Measurements from ENCODE around the gene ADCY4.

Gene ADCY4

DNA sequence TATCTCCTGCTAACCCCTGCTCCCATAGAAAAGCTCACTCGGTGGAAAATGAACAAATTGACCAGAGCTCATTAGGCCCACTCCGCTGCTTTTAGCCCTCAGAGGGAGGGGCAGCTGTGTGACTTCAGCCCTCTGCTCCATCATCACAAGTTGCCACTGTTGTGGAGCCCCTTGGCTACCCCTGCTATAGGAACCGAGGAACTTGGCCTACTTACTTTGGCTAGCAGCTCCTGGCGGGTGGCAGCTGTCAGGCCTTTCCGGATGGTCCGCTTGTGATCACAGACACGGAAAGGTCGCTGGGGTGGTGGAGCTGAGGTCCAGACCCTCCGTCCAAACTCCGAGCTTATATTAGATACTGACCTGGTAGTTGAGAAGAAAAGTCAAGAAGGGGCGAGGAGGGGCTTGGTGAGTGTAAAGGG, 27.7 kb downstream of the ADCY4 start:
- no peak overlapping the region for H3K4me3 ChIP-seq (replicated peaks; ENCODE audit: low read depth, low read length)
- H3K36me3 ChIP-seq (ENCODE audit: control insufficient read depth, insufficient read depth, low read length), result peaks cover 39% of the 10 kb centered on the region
- no peaks in the 10 kb centered on the region for H3K27me3 ChIP-seq (replicated peaks; ENCODE audit: control insufficient read depth, insufficient read depth, low read length)

DNA sequence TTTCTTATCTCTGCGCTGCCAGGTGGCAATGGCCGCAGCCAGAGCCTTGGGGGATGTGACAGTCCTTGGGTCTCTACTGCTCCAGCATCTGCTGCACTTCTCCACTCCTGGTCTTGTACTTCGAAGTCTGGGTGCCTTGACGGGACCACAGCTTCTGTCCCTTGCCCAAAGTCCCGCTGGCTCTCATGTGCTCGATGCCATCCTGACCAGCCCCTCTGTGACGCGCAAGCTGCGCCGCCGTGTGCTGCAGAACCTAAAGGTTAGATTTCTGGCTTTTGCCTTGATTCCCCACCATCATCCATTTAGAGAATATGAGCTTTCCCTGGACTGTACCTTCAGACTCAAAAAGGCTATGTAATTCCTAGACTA, 30.9 kb downstream of the ADCY4 start:
- Histone ChIP-seq H3K36me3 (ENCODE audit: control insufficient read depth, insufficient read depth, low read length) (peaks cover 45% of the 10 kb centered on the region), H3K27me3 (replicated peaks; ENCODE audit: control insufficient read depth, insufficient read depth, low read length) (no peaks in the 10 kb centered on the region), H3K4me3 (replicated peaks; ENCODE audit: low read depth, low read length) (no peak overlapping the region)
- TF ChIP-seq CTCF (IDR thresholded peaks at IDR 0.05; ENCODE audit: insufficient read depth, low read length, poor library complexity, severe bottlenecking), result no peak
- DNase-seq (ENCODE audit: extremely low read depth, insufficient read length), result no peak

More for the DNA sequence above, 27.7 kb downstream of the ADCY4 start:
- no peak for DNase-seq (ENCODE audit: extremely low read depth, insufficient read length)
- TF ChIP-seq CTCF (IDR thresholded peaks at IDR 0.05; ENCODE audit: insufficient read depth, low read length, poor library complexity, severe bottlenecking), result no peak

GRCh38 chr14:24300326-24300980, 34.4 kb downstream of the ADCY4 start:
- Histone ChIP-seq H3K4me3 (replicated peaks; ENCODE audit: low read depth, low read length) (peak overlapping the region; percentile 79), H3K27me3 (replicated peaks; ENCODE audit: control insufficient read depth, insufficient read depth, low read length) (no peaks in the 10 kb centered on the region), H3K36me3 (ENCODE audit: control insufficient read depth, insufficient read depth, low read length) (peaks cover 31% of the 10 kb centered on the region)
- DNase-seq (ENCODE audit: extremely low read depth, insufficient read length), result no peak
- TF ChIP-seq CTCF (IDR thresholded peaks at IDR 0.05; ENCODE audit: insufficient read depth, low read length, poor library complexity, severe bottlenecking), result no peak

- TF ChIP-seq CTCF (IDR thresholded peaks at IDR 0.05; ENCODE audit: insufficient read depth, low read length, poor library complexity, severe bottlenecking), result no peak
- peak; percentile 93 for DNase-seq (ENCODE audit: extremely low read depth, insufficient read length)
- peaks cover 26% of the 10 kb centered on the region for H3K36me3 ChIP-seq (ENCODE audit: control insufficient read depth, insufficient read depth, low read length)
- no peaks in the 10 kb centered on the region for H3K27me3 ChIP-seq (replicated peaks; ENCODE audit: control insufficient read depth, insufficient read depth, low read length)
- H3K4me3 ChIP-seq (replicated peaks; ENCODE audit: low read depth, low read length), result peak within 1 kb of the TSS; percentile 79
These were observed 35.3 kb downstream of the ADCY4 start, which contains the start of the genes DHRS1 and NOP9 for GRCh38 chr14:24299255-24300191. DHRS1 (minus strand) TSS chr14:24299780; CDS start chr14:24299106, 674 bp downstream. NOP9 (plus strand) TSS chr14:24299850; CDS start chr14:24299955, 105 bp downstream.

DNA sequence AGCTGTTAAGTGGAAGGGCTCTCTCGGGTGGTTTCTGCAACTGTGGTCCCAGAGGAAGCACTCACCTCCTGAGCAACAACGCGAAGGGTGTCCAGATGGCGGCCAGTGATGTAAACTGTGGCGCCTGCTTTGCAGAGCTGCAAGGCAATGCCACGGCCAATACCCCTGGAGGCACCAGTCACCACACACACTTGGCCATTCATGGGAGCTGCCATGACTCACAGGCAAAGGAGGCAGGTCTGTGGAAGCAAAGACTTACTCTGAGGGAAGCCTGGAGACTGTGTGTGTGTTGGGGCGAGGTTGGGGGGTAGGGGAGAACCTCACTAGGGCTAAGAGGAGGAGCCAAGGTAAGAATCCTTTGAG, 36.0 kb downstream of the ADCY4 start:
- Histone ChIP-seq H3K27me3 (replicated peaks; ENCODE audit: control insufficient read depth, insufficient read depth, low read length) (no peaks in the 10 kb centered on the region), H3K36me3 (ENCODE audit: control insufficient read depth, insufficient read depth, low read length) (peaks cover 20% of the 10 kb centered on the region), H3K4me3 (replicated peaks; ENCODE audit: low read depth, low read length) (peak overlapping the region; percentile 79)
- no peak for DNase-seq (ENCODE audit: extremely low read depth, insufficient read length)
- no peak for TF ChIP-seq CTCF (IDR thresholded peaks at IDR 0.05; ENCODE audit: insufficient read depth, low read length, poor library complexity, severe bottlenecking)

Measured in GM06990 (cell line).